IMR-90 (cell line): Measurements from ENCODE around the gene CD44. TPM values are rescaled to one million over a fixed set of nuclear protein-coding genes. Genes with fewer than 3 reads are reported as not detected.
"Not testable (repeated sequence)": the region's sequence is repeated elsewhere in the genome, so short reads cannot be mapped to it uniquely, and the experiment has no call there.

Experiments used
- ATAC-seq: fragments of 200-7000 bp; cut with Tn5 transposase; 2 replicates; pipeline ENCODE4 v1.9.1; 2020; ENCODE audit warnings: low read depth, mild to moderate bottlenecking, moderate library complexity
- BruUV-seq: library from RNA; stranded (reverse); fragments of 400-500 nt; replicated peaks from 2 replicates; lab custom pipeline; 2021; lab: Mats Ljungman, UMichigan
- CTCF ChIA-PET: fragments of 300-600 bp; formaldehyde crosslinking; extraction: SDS; loops from one replicate; lab custom pipeline; 2021; ENCODE audit warnings: antibody characterized with exemption; lab: Yijun Ruan, JAX
- POLR2A ChIA-PET: fragments of 300-600 bp; sonication (Branson Sonifier 250); formaldehyde crosslinking; loops from one replicate; lab custom pipeline; 2022; ENCODE audit warnings: antibody characterized with exemption; ENCODE audit not compliant: unreplicated experiment; lab: Charles Lee
- DNase-seq: peaks from one replicate; pipeline ENCODE4 v3.0.0; 2013
- H2AFZ ChIP-seq: replicated peaks from 2 replicates; pipeline ENCODE3; 2013; ENCODE audit warnings: low read length, mild to moderate bottlenecking; ENCODE audit not compliant: poor library complexity
- H2AK5ac ChIP-seq: 2 replicates; pipeline ENCODE4 v1.6.1; 2013; ENCODE audit warnings: low read depth, low read length, inconsistent platforms
- H2AK9ac ChIP-seq: replicated peaks from 2 replicates; pipeline ENCODE3; 2013; ENCODE audit warnings: mild to moderate bottlenecking, low read depth, low read length, moderate library complexity; ENCODE audit not compliant: poor library complexity
- H2BK120ac ChIP-seq: 2 replicates; pipeline ENCODE4 v1.6.1; 2013; ENCODE audit warnings: low read depth, low read length, inconsistent platforms
- H2BK15ac ChIP-seq: 3 replicates; pipeline ENCODE4 v1.6.1; 2013; ENCODE audit warnings: low read depth, low read length, inconsistent platforms
- H2BK20ac ChIP-seq: 2 replicates; pipeline ENCODE4 v1.6.1; 2013; ENCODE audit warnings: low read depth, mild to moderate bottlenecking, inconsistent platforms, low read length, moderate library complexity
- H2BK5ac ChIP-seq: 2 replicates; pipeline ENCODE4 v1.6.1; 2013; ENCODE audit warnings: mild to moderate bottlenecking, low read depth, low read length, inconsistent platforms; ENCODE audit not compliant: poor library complexity, severe bottlenecking
- H3K14ac ChIP-seq: replicated peaks from 2 replicates; pipeline ENCODE4 v1.6.1; 2013; ENCODE audit warnings: low read depth, low read length, inconsistent platforms
- H3K18ac ChIP-seq: 2 replicates; pipeline ENCODE4 v1.6.1; 2013; ENCODE audit warnings: low read depth, low read length, control low read depth
- H3K23ac ChIP-seq: 2 replicates; pipeline ENCODE4 v1.6.1; 2013; ENCODE audit warnings: low read depth, low read length, inconsistent platforms
- H3K27ac ChIP-seq: 2 replicates; pipeline ENCODE4 v1.5.1; 2013; ENCODE audit warnings: mild to moderate bottlenecking, control low read depth, low read length; ENCODE audit not compliant: insufficient read depth
- H3K27me3 ChIP-seq: 2 replicates; pipeline ENCODE4 v1.6.1; 2013; ENCODE audit warnings: low read length; ENCODE audit not compliant: control insufficient read depth, insufficient read depth
- H3K36me3 ChIP-seq: 2 replicates; pipeline ENCODE4 v1.6.1; 2013; ENCODE audit warnings: low read length, mixed read lengths; ENCODE audit not compliant: control insufficient read depth, insufficient read depth
- H3K4ac ChIP-seq: 2 replicates; pipeline ENCODE4 v1.6.1; 2013; ENCODE audit warnings: low read depth, low read length, inconsistent platforms
- H3K4me1 ChIP-seq: 2 replicates; pipeline ENCODE4 v1.6.1; 2013; ENCODE audit warnings: low read length, mixed read lengths; ENCODE audit not compliant: control insufficient read depth, insufficient read depth
- H3K4me2 ChIP-seq: 2 replicates; pipeline ENCODE4 v1.6.1; 2013; ENCODE audit warnings: low read depth, mild to moderate bottlenecking, control low read depth, low read length, moderate library complexity
- H3K4me3 ChIP-seq: 2 replicates; pipeline ENCODE4 v1.5.1; 2013; ENCODE audit warnings: low read depth, mild to moderate bottlenecking, control low read depth, low read length, moderate library complexity; ENCODE audit not compliant: insufficient read depth
- H3K56ac ChIP-seq: 2 replicates; pipeline ENCODE4 v1.6.1; 2013; ENCODE audit warnings: low read length, inconsistent platforms; ENCODE audit not compliant: insufficient read depth; ENCODE audit errors: extremely low read depth
- H3K79me1 ChIP-seq, 2 experiments: 2 replicates each; pipeline ENCODE4 v1.6.1; 2013; ENCODE audit warnings: low read length in 2 of 2, inconsistent platforms in 1 of 2, low read depth in 1 of 2
- H3K9ac ChIP-seq: 2 replicates; pipeline ENCODE4 v1.6.1; 2013; ENCODE audit warnings: low read depth, low read length, control low read depth
- H3K9me1 ChIP-seq: 2 replicates; pipeline ENCODE4 v1.6.1; 2013; ENCODE audit warnings: low read length, inconsistent platforms; ENCODE audit not compliant: insufficient read depth
- H3K9me3 ChIP-seq: 2 replicates; pipeline ENCODE4 v1.6.1; 2013; ENCODE audit warnings: low read length; ENCODE audit not compliant: control insufficient read depth, insufficient read depth
- H4K20me1 ChIP-seq: 2 replicates; pipeline ENCODE4 v1.6.1; 2013; ENCODE audit warnings: low read length, inconsistent platforms; ENCODE audit not compliant: insufficient read depth
- H4K5ac ChIP-seq: 2 replicates; pipeline ENCODE4 v1.6.1; 2013; ENCODE audit warnings: mild to moderate bottlenecking, low read depth, low read length, control low read depth
- H4K8ac ChIP-seq, 2 experiments: 2 replicates each; pipeline ENCODE4 v1.6.1; 2013; ENCODE audit warnings: low read depth in 2 of 2, low read length in 2 of 2, control low read depth in 1 of 2, inconsistent platforms in 1 of 2
- H4K91ac ChIP-seq: 2 replicates; pipeline ENCODE4 v1.6.1; 2013; ENCODE audit warnings: low read depth, low read length, inconsistent platforms; ENCODE audit not compliant: insufficient read depth
- WGBS, 2 experiments: methylation state at CpG; one replicate each; pipeline versions ENCODE4 v1.1.5 to v1.1.7; 2013; ENCODE audit warnings: missing lambda C conversion rate in 2 of 2; ENCODE audit not compliant: insufficient read length in 1 of 2; ENCODE audit errors: extremely low coverage in 2 of 2; 5-methylcytosine and 5-hydroxymethylcytosine counted together
- dilution Hi-C: fragments of 300-500 bp; cut with HindIII; formaldehyde crosslinking; loops from one replicate; pipeline ENCODE4 v1.14.3; 2018; ENCODE audit warnings: low sequenced_read_pairs; ENCODE audit not compliant: unreplicated experiment
- in situ Hi-C: fragments of 300-500 bp; cut with MboI; formaldehyde crosslinking; loops from 3 replicates; pipeline ENCODE4 v1.14.3; 2019; ENCODE audit warnings: low sequenced_read_pairs, inconsistent platforms, mixed read lengths
- intact Hi-C: fragments of 100-400 bp; cut with micrococcal nuclease; formaldehyde crosslinking; loops from 2 replicates; pipeline ENCODE4 v1.10.0; 2022
- polyA plus RNA-seq, 3 experiments: library from polyadenylated mRNA; depleted of rRNA; stranded (reverse); fragments of >200 nt; gene quantifications; 2 replicates each; pipeline ENCODE4 v1.2.3, GENCODE V29; 2012; ENCODE audit warnings: low replicate concordance in 1 of 3
- total RNA-seq: library from RNA; depleted of rRNA; stranded (reverse); fragments of >200 nt; gene quantifications from 2 replicates; pipeline ENCODE4 v1.2.3, GENCODE V29; 2012

Gene CD44
- total and polyA plus RNA-seq, 2 of the 4 experiments (the other 2 are of a cell fraction): 357 to 947 TPM

DNA sequence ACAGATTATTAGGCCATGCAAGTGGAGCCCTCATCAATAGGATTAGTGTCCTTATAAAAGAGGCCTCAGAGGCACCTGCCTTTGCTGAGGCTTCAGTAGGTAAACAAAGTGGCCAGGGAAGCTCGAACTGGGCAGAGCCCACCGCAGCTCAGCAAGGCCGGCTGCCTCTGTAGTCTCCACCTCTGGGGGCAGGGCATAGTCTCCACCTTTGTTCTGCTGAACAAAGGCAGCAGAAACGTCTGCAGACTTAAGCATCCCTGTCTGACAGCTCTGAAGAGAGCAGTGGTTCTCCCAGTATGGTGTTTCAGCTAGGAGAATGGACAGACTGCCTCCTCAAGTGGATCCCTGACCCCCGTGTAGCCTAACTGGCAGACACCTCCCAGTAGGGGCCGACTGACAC, 48.0 kb upstream of the CD44 start:
- H2BK20ac ChIP-seq, H4K8ac ChIP-seq, H3K36me3 ChIP-seq, H3K4ac ChIP-seq, H3K79me1 ChIP-seq, H2AFZ ChIP-seq, H4K20me1 ChIP-seq, CTCF ChIA-PET, H3K9ac ChIP-seq, intact Hi-C loops, H3K4me1 ChIP-seq, H2AK9ac ChIP-seq, H4K91ac ChIP-seq, H3K27me3 ChIP-seq, H2BK5ac ChIP-seq, BruUV-seq, H2BK15ac ChIP-seq, H3K9me3 ChIP-seq, ATAC-seq, dilution Hi-C loops, H2AK5ac ChIP-seq, H4K5ac ChIP-seq, H3K56ac ChIP-seq, H3K27ac ChIP-seq, H3K4me2 ChIP-seq, in situ Hi-C loops, H2BK120ac ChIP-seq, H3K9me1 ChIP-seq, DNase-seq, POLR2A ChIA-PET, H3K4me3 ChIP-seq, H3K18ac ChIP-seq, H3K14ac ChIP-seq, H3K23ac ChIP-seq: not testable (repeated sequence)
- WGBS, 2 experiments: 77% methylated on average over 4 of the region's 6 CpGs; no CpG with 5 or more reads in 1 of the 2 experiments
